Testis (tissue), 2 donors: ENCODE measurements around the gene PAN3.

Source experiments
- CTCF ChIP-seq, 3 experiments: fragments of 450-650 bp in 2 of 3; fragments of 200-600 bp in 1 of 3; sonication (generic) in 1 of 3; IDR thresholded peaks; one replicate each; pipeline ENCODE4 v1.5.1; 2016 to 2019; ENCODE audit warnings: antibody characterized with exemption in 3 of 3, mild to moderate bottlenecking in 2 of 3, moderate library complexity in 1 of 3
- POLR2A ChIP-seq: fragments of 450-650 bp; IDR thresholded peaks from one replicate; pipeline ENCODE4 v1.6.1; 2017; ENCODE audit warnings: antibody characterized with exemption, mild to moderate bottlenecking, moderate library complexity

GRCh38 chr13:28257305-28257704, 119.0 kb downstream of the PAN3 start:
- TF ChIP-seq CTCF (IDR thresholded peaks at IDR 0.05) (no peak), POLR2A (no peak)
